NB4 (cell line): ENCODE measurements around the gene TPM3.

Experiments used
- CTCF ChIP-seq: IDR thresholded peaks from one replicate; pipeline ENCODE4 v1.5.1; 2012; ENCODE audit warnings: low read depth, low read length
- MAX ChIP-seq: IDR thresholded peaks from 2 replicates; pipeline ENCODE4 v1.6.1; 2011; ENCODE audit warnings: low read depth, low read length
- MYC ChIP-seq: IDR thresholded peaks from 2 replicates; pipeline ENCODE4 v1.6.1; 2011; ENCODE audit warnings: low read depth, low read length
- POLR2A ChIP-seq: IDR thresholded peaks from 2 replicates; pipeline ENCODE4 v1.6.1; 2011; ENCODE audit warnings: mild to moderate bottlenecking; ENCODE audit not compliant: insufficient read length; ENCODE audit errors: extremely low read depth

GRCh38 chr1:154154534-154155191 is 37.2 kb downstream of the TPM3 start, which contains the start of gene NUP210L:
- no peak for TF ChIP-seq POLR2A
- TF ChIP-seq CTCF, result no peak
- TF ChIP-seq MAX, result no peak
- TF ChIP-seq MYC, result no peak
